GM12878 (cell line): Measurements from ENCODE around the gene IFNAR2.

Experiments
- CREB1 ChIP-seq: IDR thresholded peaks from 2 replicates; pipeline ENCODE4 v1.6.1; 2012; ENCODE audit warnings: low read depth, mild to moderate bottlenecking, inconsistent platforms
- CTCF ChIP-seq, 3 experiments: IDR thresholded peaks in 2 of 3; conservative IDR thresholded peaks in 1 of 3; 2 replicates each; pipeline ENCODE4 v1.5.1; 2011; ENCODE audit warnings: low read depth in 3 of 3, low read length in 3 of 3, mild to moderate bottlenecking in 3 of 3, control low read depth in 2 of 3, moderate library complexity in 2 of 3, inconsistent platforms in 1 of 3, mixed read lengths in 1 of 3; ENCODE audit not compliant: control insufficient read depth in 2 of 3, insufficient read depth in 1 of 3; ENCODE audit errors: extremely low read depth in 1 of 3
- EZH2 ChIP-seq: IDR thresholded peaks from 2 replicates; pipeline ENCODE4 v1.6.1; 2012; ENCODE audit warnings: low read depth, mild to moderate bottlenecking, control low read depth, inconsistent platforms, low read length, borderline replicate concordance; ENCODE audit not compliant: control insufficient read depth
- HDAC6 ChIP-seq: fragments of 200-600 bp; sonication (generic); IDR thresholded peaks from one replicate; pipeline ENCODE4 v1.8.0; 2017; ENCODE audit warnings: antibody characterized with exemption; ENCODE audit not compliant: unreplicated experiment
- MAX ChIP-seq: IDR thresholded peaks from 2 replicates; pipeline ENCODE4 v1.6.1; 2012; ENCODE audit warnings: low read depth, low read length, improper control_type of control experiment
- POLR2AphosphoS5 ChIP-seq: IDR thresholded peaks from 2 replicates; pipeline ENCODE4 v1.6.1; 2011; ENCODE audit warnings: mild to moderate bottlenecking, low read length, inconsistent platforms
- REST ChIP-seq: IDR thresholded peaks from 2 replicates; pipeline ENCODE4 v1.6.1; 2012; ENCODE audit warnings: mild to moderate bottlenecking, low read depth, low read length
- SP1 ChIP-seq: IDR thresholded peaks from one replicate; pipeline ENCODE4 v1.6.1; 2011; ENCODE audit warnings: low read depth, low read length
- STAT1 ChIP-seq: fragments of 450-650 bp; conservative IDR thresholded peaks from 2 replicates; pipeline ENCODE4 v1.6.1; 2014; ENCODE audit warnings: antibody characterized with exemption, mild to moderate bottlenecking

- TF ChIP-seq POLR2AphosphoS5 (no peak), CTCF (IDR thresholded peaks at IDR 0.05 in 2 of 3, conservative IDR thresholded peaks at IDR 0.05 in 1 of 3; ENCODE audit: control insufficient read depth in 2 of 3, extremely low read depth in 1 of 3, insufficient read depth in 1 of 3, low read depth in 3 of 3, low read length in 3 of 3) (peak; percentile 60 to 73 (median 62)), REST (no peak), STAT1 (no peak), HDAC6 (no peak), MAX (no peak), SP1 (no peak), EZH2 (no peak), CREB1 (no peak)
These were observed 32.8 kb upstream of the IFNAR2 start for GRCh38 chr21:33196941-33197374.
